Panc1 (cell line): ENCODE data around the gene ATP5F1D. TPM values are rescaled to one million over a fixed set of nuclear protein-coding genes. Genes with fewer than 3 reads are reported as not detected.

Experiments used
- ATAC-seq: fragments of 200-7000 bp; cut with Tn5 transposase; 2 replicates; pipeline ENCODE4 v1.9.1; 2020; ENCODE audit warnings: mild to moderate bottlenecking, moderate library complexity
- BruUV-seq: library from RNA; stranded (reverse); fragments of 400-500 nt; replicated peaks from 2 replicates; lab custom pipeline; 2021; lab: Mats Ljungman, UMichigan
- CTCF ChIA-PET: fragments of 300-600 bp; sonication (Branson Sonifier 250); formaldehyde crosslinking; loops from one replicate; lab custom pipeline; 2022; ENCODE audit warnings: antibody characterized with exemption; lab: Charles Lee
- POLR2A ChIA-PET: fragments of 300-600 bp; sonication (Branson Sonifier 250); formaldehyde crosslinking; loops from one replicate; lab custom pipeline; 2022; ENCODE audit warnings: antibody characterized with exemption; lab: Charles Lee
- DNase-seq: peaks from one replicate; pipeline ENCODE4 v3.0.0-alpha.2; 2010; ENCODE audit warnings: low read depth, low spot score
- H3K27ac ChIP-seq: 2 replicates; pipeline ENCODE4 v1.5.1; 2011; ENCODE audit warnings: mild to moderate bottlenecking, low read length, inconsistent platforms
- H3K27me3 ChIP-seq: fragments of 200-500 bp; sonication (Bioruptor generic); 2 replicates; pipeline ENCODE4 v1.6.0; 2014; ENCODE audit warnings: low read length, inconsistent platforms; ENCODE audit not compliant: control insufficient read depth, insufficient read depth
- H3K36me3 ChIP-seq: fragments of 200-500 bp; sonication (Bioruptor generic); 2 replicates; pipeline ENCODE4 v1.5.1; 2014; ENCODE audit warnings: inconsistent platforms, mild to moderate bottlenecking, low read length, moderate library complexity; ENCODE audit not compliant: control insufficient read depth, insufficient read depth
- H3K4me1 ChIP-seq: 2 replicates; pipeline ENCODE4 v1.5.1; 2011; ENCODE audit warnings: inconsistent platforms, mild to moderate bottlenecking, low read length, moderate library complexity; ENCODE audit not compliant: control insufficient read depth, insufficient read depth
- H3K4me3 ChIP-seq, 2 experiments: 2 replicates each; pipeline ENCODE4 v1.5.1; 2011 to 2012; ENCODE audit warnings: low read depth in 2 of 2, low read length in 2 of 2, mild to moderate bottlenecking in 2 of 2, inconsistent platforms in 1 of 2, moderate library complexity in 1 of 2
- H3K9me3 ChIP-seq: fragments of 200-500 bp; sonication (Bioruptor generic); 2 replicates; pipeline ENCODE4 v1.5.1; 2014; ENCODE audit warnings: low read depth, mild to moderate bottlenecking, inconsistent platforms, low read length, moderate library complexity; ENCODE audit not compliant: control insufficient read depth, insufficient read depth
- POLR2AphosphoS5 ChIP-seq: IDR thresholded peaks from 2 replicates; pipeline ENCODE4 v1.6.1; 2012; ENCODE audit warnings: mild to moderate bottlenecking, low read depth, low read length, moderate library complexity
- SIN3A ChIP-seq: IDR thresholded peaks from 2 replicates; pipeline ENCODE4 v1.6.1; 2012; ENCODE audit warnings: low read depth, mild to moderate bottlenecking, low read length, moderate library complexity, borderline replicate concordance; ENCODE audit not compliant: insufficient read depth
- TCF7L2 ChIP-seq: IDR thresholded peaks from 2 replicates; pipeline ENCODE4 v1.6.1; 2011; ENCODE audit warnings: mild to moderate bottlenecking, low read depth, low read length, inconsistent platforms
- in situ Hi-C: cut with HindIII; loops from 2 replicates; pipeline ENCODE4 v1.10.0; 2016; ENCODE audit warnings: low sequenced_read_pairs, low pct_unique_long_range_greater_than_20kb
- intact Hi-C: fragments of 100-400 bp; cut with micrococcal nuclease; formaldehyde crosslinking; loops from one replicate; pipeline ENCODE4 v1.10.0; 2022; ENCODE audit not compliant: unreplicated experiment
- total RNA-seq: library from RNA; stranded (reverse); gene quantifications from one replicate; pipeline ENCODE4 v1.2.1, GENCODE V29; 2021; ENCODE audit not compliant: unreplicated experiment
- TF ChIP-seq, protein P1 (sequence below), 2 experiments: IDR thresholded peaks; 2 replicates each; pipeline ENCODE4 v1.6.1; 2011 to 2012; ENCODE audit warnings: low read depth in 2 of 2, control low read depth in 1 of 2, low read length in 1 of 2, mild to moderate bottlenecking in 1 of 2, moderate library complexity in 1 of 2; ENCODE audit not compliant: insufficient read depth in 1 of 2
- TF ChIP-seq, protein P2 (sequence below): fragments of 450-650 bp; IDR thresholded peaks from 2 replicates; pipeline ENCODE4 v1.5.1; 2017; ENCODE audit warnings: mild to moderate bottlenecking

ATP5F1D gene
- total RNA-seq, 1 experiment from 2014 or later: 218 TPM

DNA sequence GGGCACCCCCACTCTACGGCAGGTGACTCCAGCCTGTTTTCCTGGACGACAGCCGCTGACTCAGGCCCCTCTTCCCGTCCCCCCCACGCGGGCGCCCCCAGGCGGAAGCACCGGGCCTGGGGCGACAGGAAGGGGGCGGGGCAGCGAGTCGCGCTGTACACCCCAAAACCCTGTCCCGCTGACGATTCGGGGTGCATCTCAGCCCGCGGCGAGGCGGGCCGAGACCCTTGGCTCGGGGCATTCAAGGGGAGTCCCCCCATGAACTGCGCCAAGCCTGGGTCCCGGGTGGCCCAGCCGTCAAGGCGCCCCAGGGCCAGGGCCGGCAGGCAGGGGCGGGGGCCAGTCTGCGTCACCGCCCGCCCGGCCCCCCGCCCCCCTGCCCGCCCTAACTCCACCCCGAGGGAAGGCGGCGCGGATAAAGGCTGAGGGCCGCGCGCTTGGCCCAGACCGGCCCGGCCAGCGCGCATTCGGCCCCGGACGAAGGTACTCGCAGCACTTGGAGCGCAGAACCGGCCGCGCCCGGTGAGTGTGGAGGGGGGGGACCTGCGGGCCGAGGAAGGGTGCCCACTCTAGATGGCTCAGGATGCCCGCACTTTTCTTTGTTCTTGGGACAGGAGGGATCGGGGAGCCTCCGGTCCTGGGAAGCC, 6.7 kb downstream of the ATP5F1D start, which contains the start of gene MIDN:
Gene MIDN, plus strand, starts transcription at position 445 of the 647 bp plus-strand sequence. CDS start 1,714 bp downstream, outside the sequence.
- ChIA-PET CTCF (no interaction called here), POLR2A (no interaction called here)
- peaks cover 5% of the 10 kb centered on the region; the same call in 1 of the 2 replicates for H3K36me3 ChIP-seq
- ATAC-seq (peak; percentile 52), DNase-seq (no peak)
- H3K4me1 ChIP-seq: peaks cover 23% of the 10 kb centered on the region
- H3K9me3 ChIP-seq: no peaks in the 10 kb centered on the region
- BruUV-seq: no TSS peak
- no peaks in the 10 kb centered on the region for H3K27me3 ChIP-seq
- peak within 1 kb of the TSS; percentile 52 for H3K4me3 ChIP-seq
- peak within 1 kb of the TSS; percentile 48 for H3K27ac ChIP-seq
- in situ Hi-C loops (no loop called here), intact Hi-C loops (no loop called here)
- no peak; the same call in 1 of the 2 replicates for TF ChIP-seq TCF7L2
- TF ChIP-seq POLR2AphosphoS5: peak; percentile 96
- TF ChIP-seq SIN3A: no peak
- TF ChIP-seq, protein P1, sequence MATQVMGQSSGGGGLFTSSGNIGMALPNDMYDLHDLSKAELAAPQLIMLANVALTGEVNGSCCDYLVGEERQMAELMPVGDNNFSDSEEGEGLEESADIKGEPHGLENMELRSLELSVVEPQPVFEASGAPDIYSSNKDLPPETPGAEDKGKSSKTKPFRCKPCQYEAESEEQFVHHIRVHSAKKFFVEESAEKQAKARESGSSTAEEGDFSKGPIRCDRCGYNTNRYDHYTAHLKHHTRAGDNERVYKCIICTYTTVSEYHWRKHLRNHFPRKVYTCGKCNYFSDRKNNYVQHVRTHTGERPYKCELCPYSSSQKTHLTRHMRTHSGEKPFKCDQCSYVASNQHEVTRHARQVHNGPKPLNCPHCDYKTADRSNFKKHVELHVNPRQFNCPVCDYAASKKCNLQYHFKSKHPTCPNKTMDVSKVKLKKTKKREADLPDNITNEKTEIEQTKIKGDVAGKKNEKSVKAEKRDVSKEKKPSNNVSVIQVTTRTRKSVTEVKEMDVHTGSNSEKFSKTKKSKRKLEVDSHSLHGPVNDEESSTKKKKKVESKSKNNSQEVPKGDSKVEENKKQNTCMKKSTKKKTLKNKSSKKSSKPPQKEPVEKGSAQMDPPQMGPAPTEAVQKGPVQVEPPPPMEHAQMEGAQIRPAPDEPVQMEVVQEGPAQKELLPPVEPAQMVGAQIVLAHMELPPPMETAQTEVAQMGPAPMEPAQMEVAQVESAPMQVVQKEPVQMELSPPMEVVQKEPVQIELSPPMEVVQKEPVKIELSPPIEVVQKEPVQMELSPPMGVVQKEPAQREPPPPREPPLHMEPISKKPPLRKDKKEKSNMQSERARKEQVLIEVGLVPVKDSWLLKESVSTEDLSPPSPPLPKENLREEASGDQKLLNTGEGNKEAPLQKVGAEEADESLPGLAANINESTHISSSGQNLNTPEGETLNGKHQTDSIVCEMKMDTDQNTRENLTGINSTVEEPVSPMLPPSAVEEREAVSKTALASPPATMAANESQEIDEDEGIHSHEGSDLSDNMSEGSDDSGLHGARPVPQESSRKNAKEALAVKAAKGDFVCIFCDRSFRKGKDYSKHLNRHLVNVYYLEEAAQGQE (IDR thresholded peaks at IDR 0.05; ENCODE audit: insufficient read depth in 1 of 2, low read depth in 2 of 2, low read length in 1 of 2): no peak

DNA sequence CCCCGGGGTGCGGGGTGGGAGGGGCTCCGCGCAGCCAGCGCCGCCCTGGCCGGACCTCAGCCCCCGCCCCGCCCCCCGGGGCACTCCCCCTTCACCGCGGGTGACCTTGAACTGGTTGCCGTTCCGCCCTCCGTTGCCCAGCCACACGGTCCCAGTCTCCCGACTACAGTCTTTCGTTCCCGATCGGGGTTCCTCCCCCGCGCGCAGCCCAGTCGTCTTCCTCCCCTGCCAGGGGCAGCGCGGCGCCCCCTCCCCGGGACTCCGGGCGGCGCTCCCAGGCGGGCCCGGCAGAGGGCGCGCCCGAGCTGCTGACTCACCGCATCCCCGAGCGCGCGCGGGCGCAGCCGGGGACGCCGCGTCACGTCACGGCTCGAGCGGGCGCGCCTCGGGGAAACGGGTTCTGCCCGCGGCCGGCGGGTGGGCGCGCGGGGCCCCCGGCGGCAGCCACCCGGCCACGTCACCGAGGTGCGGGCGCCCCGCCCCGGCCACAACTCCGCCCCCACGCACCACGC, 7.3 kb downstream of the ATP5F1D start:
- CTCF ChIA-PET: no interaction called here
- POLR2A ChIA-PET: no interaction called here
- peaks cover 5% of the 10 kb centered on the region; the same call in 1 of the 2 replicates for H3K36me3 ChIP-seq
- DNase-seq (no peak), ATAC-seq (peak; percentile 41)
- no peaks in the 10 kb centered on the region for H3K9me3 ChIP-seq
- H3K27ac ChIP-seq: peak overlapping the region; percentile 48; the same call in 1 of the 2 replicates
- in situ Hi-C loops: no loop called here
- H3K4me1 ChIP-seq: peaks cover 25% of the 10 kb centered on the region
- peak overlapping the region; percentile 52 for H3K4me3 ChIP-seq
- intact Hi-C loops: no loop called here
- BruUV-seq: no TSS peak
- TF ChIP-seq SIN3A: peak; percentile 47; the same call in 1 of the 2 replicates
- TF ChIP-seq, protein P2, sequence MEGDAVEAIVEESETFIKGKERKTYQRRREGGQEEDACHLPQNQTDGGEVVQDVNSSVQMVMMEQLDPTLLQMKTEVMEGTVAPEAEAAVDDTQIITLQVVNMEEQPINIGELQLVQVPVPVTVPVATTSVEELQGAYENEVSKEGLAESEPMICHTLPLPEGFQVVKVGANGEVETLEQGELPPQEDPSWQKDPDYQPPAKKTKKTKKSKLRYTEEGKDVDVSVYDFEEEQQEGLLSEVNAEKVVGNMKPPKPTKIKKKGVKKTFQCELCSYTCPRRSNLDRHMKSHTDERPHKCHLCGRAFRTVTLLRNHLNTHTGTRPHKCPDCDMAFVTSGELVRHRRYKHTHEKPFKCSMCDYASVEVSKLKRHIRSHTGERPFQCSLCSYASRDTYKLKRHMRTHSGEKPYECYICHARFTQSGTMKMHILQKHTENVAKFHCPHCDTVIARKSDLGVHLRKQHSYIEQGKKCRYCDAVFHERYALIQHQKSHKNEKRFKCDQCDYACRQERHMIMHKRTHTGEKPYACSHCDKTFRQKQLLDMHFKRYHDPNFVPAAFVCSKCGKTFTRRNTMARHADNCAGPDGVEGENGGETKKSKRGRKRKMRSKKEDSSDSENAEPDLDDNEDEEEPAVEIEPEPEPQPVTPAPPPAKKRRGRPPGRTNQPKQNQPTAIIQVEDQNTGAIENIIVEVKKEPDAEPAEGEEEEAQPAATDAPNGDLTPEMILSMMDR: peak; percentile 89
- no peak; the same call in 1 of the 2 replicates for TF ChIP-seq POLR2AphosphoS5
- H3K27me3 ChIP-seq: no peaks in the 10 kb centered on the region
